ENCODE data around the gene MEF2C. TPM values are rescaled to one million over a fixed set of nuclear protein-coding genes. Genes with fewer than 3 reads are reported as not detected.

MEF2C gene
- total RNA-seq, 1 donor from 2014 or later, result 125 TPM

GRCh38 chr5:88708682-88709398 is 174.1 kb downstream of the MEF2C start:
- no peak for DNase-seq

GRCh38 chr5:88708021-88708420 is 175.0 kb downstream of the MEF2C start:
- no peak for DNase-seq

GRCh38 chr5:88707216-88707965 is 175.6 kb downstream of the MEF2C start:
- DNase-seq, result no peak

- DNase-seq, result no peak
Observed at GRCh38 chr5:88702332-88702731, 180.7 kb downstream of the MEF2C start.

GRCh38 chr5:88700121-88700520 is 182.9 kb downstream of the MEF2C start:
- DNase-seq, result no peak

GRCh38 chr5:88698290-88698689 is 184.7 kb downstream of the MEF2C start:
- DNase-seq, result no peak

GRCh38 chr5:88696466-88696865 is 186.5 kb downstream of the MEF2C start:
- no peak for DNase-seq

- DNase-seq, result no peak
Observed at GRCh38 chr5:88695931-88696330, 187.1 kb downstream of the MEF2C start.

GRCh38 chr5:88695232-88695631 is 187.8 kb downstream of the MEF2C start:
- DNase-seq, result no peak

- DNase-seq, result no peak
Observed at GRCh38 chr5:88694023-88694679, 188.8 kb downstream of the MEF2C start.

GRCh38 chr5:88693071-88693932 is 189.7 kb downstream of the MEF2C start:
- no peak for DNase-seq

- no peak for DNase-seq
Observed at GRCh38 chr5:88691945-88692868, 190.8 kb downstream of the MEF2C start.

GRCh38 chr5:88691230-88691582 is 191.8 kb downstream of the MEF2C start:
- no peak for DNase-seq

GRCh38 chr5:88690409-88691229 is 192.4 kb downstream of the MEF2C start:
- peak; percentile 84 for DNase-seq

GRCh38 chr5:88689668-88690408 is 193.1 kb downstream of the MEF2C start:
- DNase-seq, result no peak

- DNase-seq, result no peak
Observed at GRCh38 chr5:88688984-88689667, 193.9 kb downstream of the MEF2C start.

- no peak for DNase-seq
Observed at GRCh38 chr5:88688156-88688983, 194.6 kb downstream of the MEF2C start.

GRCh38 chr5:88687373-88687911 is 195.5 kb downstream of the MEF2C start:
- no peak for DNase-seq

All from skin of body (tissue), 2 donors.